CD1c-positive myeloid dendritic cell (primary cell): ENCODE data around the gene ZBED5.

Source experiments
- DNase-seq: peaks from one replicate; pipeline ENCODE4 v3.0.0-alpha.2; 2016; ENCODE audit errors: extremely low spot score

The ZBED5 gene

DNA sequence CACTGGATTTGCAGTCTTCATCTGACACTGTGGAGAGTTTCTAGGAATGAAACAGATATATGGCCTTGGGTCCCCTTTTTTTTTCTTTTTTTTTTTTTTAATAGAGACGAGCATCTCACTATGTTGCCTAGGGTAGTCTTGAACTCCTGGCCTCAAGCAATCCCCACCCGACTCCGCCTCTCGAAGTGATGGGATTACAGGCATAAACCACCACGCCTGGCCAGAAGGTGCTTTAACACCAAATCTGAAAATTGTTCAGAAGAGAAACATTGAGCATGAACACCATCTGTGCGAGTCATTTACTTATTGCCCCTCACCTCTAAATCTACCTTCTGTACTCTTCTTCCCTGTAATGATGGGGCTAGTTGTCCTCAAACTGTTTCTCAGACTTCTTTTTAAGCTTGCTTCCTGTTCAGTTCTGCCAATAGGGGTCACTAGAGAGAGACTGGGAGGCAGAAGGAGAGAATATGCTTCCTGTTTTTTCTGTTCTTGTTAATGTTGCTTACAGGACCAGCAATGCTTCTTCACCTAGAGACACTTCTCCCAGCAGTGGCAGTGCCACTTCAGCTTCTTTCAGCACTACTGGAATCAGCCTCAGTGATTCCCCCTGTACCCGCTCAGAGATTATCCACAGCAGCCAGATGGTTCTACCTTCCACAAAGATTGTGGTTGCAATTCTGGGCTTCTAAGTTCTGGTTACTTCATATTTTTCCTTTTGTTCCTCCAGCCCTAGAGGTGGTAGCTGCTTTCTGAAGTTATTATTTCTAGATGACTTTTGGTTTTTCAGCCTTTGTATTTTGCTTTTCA, 20.8 kb upstream of the ZBED5 start:
- peak; percentile 85 for DNase-seq

DNA sequence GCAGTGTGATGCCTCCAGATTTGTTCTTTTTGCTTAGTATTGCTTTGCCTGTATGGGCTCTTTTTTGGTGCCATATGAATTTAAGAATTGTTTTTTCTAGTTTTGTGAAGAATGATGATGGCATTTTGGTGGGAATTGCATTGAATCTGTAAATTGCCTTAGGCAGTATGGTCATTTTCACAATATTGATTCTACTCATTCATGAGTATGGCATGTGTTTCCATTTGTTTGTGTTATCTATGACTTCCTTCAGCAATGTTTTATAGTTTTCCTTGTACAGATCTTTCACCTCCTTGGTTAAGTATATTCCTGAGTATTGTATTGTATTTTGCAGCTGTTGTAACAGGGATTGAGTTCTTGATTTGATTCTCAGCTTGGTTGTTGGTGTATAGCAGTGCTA, 18.3 kb upstream of the ZBED5 start:
- no peak for DNase-seq

DNA sequence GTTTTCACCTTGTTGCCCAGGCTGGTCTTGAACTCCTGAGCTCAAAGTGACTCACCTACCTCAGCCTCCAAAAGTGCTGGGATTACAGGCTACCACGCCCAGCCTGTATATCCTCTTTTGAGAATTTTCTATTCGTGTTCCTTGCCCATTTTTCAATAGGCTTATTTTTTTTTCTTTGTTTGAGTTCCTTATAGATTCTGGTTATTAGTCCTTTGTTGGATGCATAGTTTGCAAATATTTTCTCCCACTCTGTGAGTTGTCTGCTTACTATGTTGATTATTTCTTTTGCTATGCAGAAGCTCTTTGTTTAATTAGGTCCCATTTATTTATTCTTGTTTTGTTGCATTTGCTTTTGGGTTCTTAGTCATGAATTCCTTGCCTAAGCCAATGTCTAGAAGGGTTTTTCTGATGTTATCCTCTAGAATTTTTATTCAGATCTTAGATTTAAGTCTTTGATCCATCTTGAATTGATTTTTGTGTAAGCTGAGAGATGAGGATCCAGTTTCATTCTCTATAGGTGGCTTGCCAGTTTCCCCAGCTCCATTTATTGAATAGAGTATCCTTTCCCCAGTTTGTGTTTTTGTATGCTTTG, 17.7 kb upstream of the ZBED5 start:
- no peak for DNase-seq

- DNase-seq, result no peak
Measured at GRCh38 chr11:10872097-10872496, 14.2 kb upstream of the ZBED5 start.

GRCh38 chr11:10868352-10868751, 10.5 kb upstream of the ZBED5 start:
- DNase-seq, result no peak

DNA sequence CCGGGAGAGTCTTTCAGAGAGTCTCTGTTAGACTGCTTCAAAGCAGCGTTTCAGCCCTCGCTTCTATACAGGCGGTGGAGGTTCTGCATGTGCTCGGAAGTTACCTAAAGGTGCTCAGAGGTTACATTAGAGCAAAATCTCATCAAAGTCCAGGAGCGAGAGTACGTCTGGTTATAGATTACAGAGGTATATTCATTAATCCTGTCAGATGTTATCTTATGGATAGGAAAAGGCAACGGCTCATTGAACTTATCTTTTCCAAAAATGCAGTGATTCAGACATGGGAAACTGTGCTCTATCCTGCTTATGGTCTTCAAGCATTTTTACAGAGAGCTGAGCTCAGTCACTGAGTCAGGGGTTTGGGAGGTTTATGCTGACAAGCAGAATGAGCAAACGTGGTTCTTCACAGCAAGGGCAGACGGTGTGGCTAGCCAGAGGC, 9.1 kb upstream of the ZBED5 start:
- no peak for DNase-seq

GRCh38 chr11:10865837-10866270, 8.0 kb upstream of the ZBED5 start:
- DNase-seq, result no peak

GRCh38 chr11:10864688-10865087, 6.8 kb upstream of the ZBED5 start:
- no peak for DNase-seq

DNA sequence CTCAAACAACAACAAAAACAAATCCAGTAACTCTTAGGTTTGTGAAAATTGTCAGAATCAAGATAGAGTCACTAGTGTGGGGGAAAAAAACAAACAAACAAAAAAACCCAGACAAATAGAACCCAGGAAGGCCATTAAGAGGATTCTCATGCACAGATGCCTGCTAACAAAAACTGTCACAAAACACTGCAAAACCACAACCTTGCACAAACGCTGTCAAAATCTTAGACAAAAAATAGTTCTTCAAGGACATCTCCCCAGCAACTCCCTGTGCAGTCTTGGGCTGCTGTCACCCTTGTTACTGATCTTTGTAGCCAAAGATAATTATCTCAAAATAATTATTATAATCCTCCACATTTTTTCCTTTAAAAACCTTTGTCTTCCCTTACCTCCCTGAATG, 4.6 kb upstream of the ZBED5 start:
- DNase-seq, result no peak

- no peak for DNase-seq
Measured at GRCh38 chr11:10861799-10862198, 3.9 kb upstream of the ZBED5 start.

DNA sequence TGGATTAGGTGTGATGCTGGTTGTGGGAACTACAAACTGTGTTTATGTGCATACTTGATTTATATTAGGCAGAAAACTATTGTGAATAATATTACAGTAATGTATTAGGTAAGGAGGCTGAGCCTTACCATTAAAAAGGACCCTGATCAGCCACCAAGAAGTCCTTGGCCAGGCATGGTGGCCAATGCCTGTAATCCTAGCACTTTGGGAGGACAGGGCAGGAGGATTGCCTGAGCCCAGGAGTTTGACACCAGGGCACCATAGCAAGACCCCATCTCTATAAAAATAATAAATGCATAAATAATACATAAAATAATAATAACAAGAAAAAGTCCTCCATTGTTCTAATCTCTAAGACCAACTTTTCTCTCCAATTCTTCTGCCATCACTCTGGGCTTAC, 3.2 kb upstream of the ZBED5 start:
- no peak for DNase-seq

- peak; percentile 45 for DNase-seq
Measured at GRCh38 chr11:10858439-10859325, 829 bp upstream of the ZBED5 start.

DNA sequence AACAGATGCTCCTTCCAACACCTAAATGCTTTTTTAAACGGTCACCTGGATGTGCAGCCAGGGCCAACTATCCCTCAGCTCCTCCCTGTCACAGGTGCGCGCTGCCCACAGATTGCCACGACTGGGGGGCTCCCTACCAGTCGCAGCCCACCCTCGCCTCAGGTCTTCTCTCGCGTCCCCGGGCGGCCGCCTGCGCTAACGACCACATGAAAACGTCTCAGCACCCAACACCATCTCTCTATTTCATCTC, 469 bp downstream of the ZBED5 start:
- DNase-seq, result no peak

DNA sequence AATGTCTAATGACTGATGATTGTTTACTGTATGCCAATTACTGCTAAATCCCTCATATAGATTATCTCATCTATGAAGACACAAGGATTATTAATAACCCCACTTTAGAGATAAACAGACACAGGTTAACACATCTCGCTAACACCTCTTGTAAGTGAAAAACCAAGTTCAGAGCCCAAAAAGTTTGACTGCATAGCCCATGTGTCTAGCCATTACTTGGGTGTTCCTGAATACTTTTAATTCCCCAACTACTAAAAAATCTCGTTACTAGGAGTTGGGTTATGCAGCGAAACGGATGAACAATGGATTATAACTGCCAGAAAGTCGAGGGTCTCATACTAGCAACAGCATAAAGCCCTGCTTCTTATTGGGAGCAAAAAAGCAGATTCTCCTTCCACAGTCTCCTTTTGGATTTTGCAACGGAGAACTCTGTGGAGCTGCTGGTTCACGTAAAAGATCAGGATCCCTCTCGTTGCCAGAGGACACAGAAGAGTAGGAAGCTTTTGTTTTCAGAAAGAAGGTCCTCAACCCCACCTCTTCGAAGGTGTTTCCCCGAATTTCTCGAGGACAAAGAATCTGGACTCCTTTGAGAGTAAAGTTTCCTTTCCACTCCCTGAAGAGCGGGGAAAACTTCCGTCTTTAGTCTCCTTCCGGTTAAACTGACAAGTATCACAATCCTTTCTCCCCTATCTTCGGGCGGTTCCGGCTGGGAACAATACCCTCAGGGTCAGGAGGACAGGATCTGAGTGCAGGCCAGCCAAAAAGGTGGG, 979 bp downstream of the ZBED5 start:
- DNase-seq, result peak; percentile 57

- DNase-seq, result no peak
Measured at GRCh38 chr11:10855295-10855694, 2.6 kb downstream of the ZBED5 start.

- DNase-seq, result no peak
Measured at GRCh38 chr11:10847960-10848860, 9.6 kb downstream of the ZBED5 start.

DNA sequence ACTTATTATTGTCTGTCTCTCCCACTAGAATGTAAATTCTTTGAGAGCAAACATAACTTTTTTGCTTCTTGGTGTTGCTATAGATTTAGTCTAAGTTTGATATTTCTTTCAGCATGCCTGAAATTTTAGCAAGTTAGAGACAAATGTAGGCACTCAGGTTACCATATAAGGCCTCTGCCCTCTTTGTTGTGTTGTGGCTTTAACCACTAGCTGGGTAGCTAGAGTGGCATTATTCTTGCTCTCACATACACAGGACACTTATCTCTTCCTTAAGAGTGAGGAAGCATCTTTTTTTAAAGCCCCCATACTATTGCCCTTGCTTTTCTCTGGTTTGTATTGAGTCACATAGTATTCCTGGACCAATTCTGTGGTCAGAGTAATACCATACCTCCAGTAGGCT, 11.2 kb downstream of the ZBED5 start:
- DNase-seq, result no peak

DNA sequence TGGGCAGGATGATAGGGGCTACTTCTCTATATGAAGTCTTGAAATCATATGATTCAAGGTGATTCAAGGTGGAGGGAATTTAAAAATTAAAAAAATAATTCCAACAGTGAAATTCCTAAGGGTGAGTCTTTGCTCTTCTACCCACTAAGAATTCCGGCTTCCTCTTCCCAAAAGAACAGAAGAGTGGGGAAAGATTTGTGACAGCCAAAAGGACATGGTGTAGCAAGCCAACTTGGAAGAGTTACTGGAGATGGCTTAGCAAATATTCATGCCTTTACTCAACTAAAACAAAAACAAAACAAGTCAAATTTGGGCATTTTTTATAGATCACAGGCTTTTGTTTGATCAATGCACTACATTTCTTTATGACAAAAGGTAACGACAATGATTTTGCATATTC, 12.3 kb downstream of the ZBED5 start:
- DNase-seq, result no peak

DNA sequence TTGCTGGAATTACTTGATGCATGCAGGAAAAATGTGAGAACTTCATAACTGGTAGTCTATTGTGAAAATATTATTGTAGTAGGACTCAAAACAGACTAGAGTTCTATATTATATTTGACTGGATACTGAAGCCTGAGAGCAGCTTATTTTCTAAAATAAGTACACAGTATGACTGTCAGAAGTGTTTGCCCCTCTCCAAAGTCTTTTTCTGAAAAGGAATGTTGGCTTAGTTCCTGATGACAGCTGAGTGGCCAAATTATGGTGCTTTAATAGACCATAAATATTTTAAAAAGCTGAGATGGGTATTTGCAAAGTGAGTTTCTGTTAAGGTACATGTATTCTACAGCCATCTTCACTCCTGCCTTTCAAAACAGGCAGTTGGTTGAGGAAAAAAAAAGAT, 13.1 kb downstream of the ZBED5 start:
- no peak for DNase-seq

GRCh38 chr11:10844356-10844755, 13.5 kb downstream of the ZBED5 start:
- DNase-seq, result no peak

DNA sequence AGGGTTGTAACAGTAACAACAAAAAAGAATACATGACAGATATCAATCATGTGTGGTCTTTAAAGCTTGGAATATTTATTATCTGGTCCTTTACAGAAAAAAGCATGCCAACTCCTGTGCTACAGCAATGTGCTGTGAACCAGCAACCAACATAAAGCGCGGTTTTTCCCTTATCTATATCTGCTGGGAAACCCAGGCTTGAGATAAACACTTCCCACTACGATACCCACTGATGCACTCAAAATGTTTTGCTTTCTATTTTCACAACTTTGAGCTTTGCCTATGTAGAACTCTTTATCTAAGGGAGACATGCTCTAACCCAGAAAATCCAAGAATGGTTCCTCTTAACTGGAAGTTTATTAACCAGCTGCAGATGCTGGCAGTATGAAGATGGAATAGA, 19.0 kb downstream of the ZBED5 start:
- no peak for DNase-seq
